Measurements from ENCODE around the gene LINGO3. TPM values are rescaled to one million over a fixed set of nuclear protein-coding genes. Genes with fewer than 3 reads are reported as not detected.

Gene LINGO3
- total RNA-seq, 6 experiments from 2014 or later: not detected

- peaks cover 0 to 18% (median 5%) of the 10 kb centered on the region in 4 donors for H3K36me3 ChIP-seq
- no peaks in the 10 kb centered on the region for H3K27me3 ChIP-seq
- WGBS (ENCODE audit: insufficient coverage, low coverage, low lambda C conversion rate, missing lambda C conversion rate): 16% methylated on average over 22 of the region's 43 CpGs
- peak overlapping the region; percentile 96 to 99 (median 97) for H3K27ac ChIP-seq
- intact Hi-C loops (cut with DNase I): loop anchor here (5.0 kb wide), 2 partner anchors 34 to 109 kb away; partner anchors contain the start of genes PLEKHJ1 (in 2 of the 2), SF3A2 (in 2 of the 2) and DOT1L (in 1 of the 2)
- H3K4me3 ChIP-seq: peak overlapping the region; percentile 96 to 100 (median 98)
- ATAC-seq: no peak
- DNase-seq: peak in 2 of 3 donors; percentile 54 to 64
- H3K9me3 ChIP-seq: no peaks in the 10 kb centered on the region
- peaks cover 0 to 49% (median 8%) of the 10 kb centered on the region in 4 donors for H3K4me1 ChIP-seq
- TF ChIP-seq POLR2A (IDR thresholded peaks at IDR 0.05) (no peak), CTCF (IDR thresholded peaks at IDR 0.05) (no peak)
Observed at GRCh38 chr19:2271234-2272103, 36.5 kb downstream of the LINGO3 start.

DNA sequence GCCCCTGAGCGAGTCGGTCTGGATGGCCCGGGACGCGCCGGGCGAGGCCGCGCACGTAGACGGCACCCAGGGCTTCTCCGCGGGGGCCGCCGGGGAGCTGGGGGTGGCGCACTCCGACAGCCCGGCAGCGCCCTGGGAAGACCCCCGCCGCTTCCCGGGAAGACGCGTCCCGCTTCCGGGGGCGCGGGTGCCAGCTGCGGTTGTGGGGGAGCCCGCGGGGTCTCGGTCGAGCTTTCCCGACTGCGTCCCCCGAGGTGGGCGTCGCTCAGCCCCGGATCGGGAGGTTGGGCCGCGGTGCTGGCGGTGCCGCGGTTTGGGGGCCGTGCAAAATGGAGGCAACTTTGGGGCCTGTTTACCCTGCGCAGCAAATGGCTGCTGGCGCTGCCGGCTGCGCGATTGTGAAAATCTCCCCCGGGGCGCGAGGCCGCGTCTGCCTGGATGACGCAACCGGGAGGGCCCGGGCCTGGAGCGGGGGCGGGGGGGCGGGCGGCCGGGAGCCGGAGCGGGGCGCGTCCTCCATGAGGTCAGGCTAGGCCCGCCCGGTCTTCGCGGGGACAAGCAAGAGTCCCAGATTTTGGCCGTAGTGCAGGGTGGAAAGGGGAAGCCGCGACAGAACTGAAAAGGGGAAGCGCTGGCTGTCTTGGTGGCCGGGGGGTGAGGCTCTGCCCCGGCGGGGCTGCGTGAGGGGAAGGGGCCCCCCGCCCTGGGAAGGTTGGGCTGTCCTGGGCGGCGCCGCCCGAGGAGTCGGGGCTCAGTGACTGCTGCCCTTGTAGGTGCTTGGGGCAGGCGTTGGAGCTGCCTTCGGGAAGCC is 37.3 kb downstream of the LINGO3 start:
- TF ChIP-seq POLR2A (IDR thresholded peaks at IDR 0.05) (peak; percentile 60), CTCF (IDR thresholded peaks at IDR 0.05) (no peak)
- Histone ChIP-seq H3K9me3 (no peaks in the 10 kb centered on the region), H3K27ac (peak overlapping the region; percentile 96 to 99 (median 97)), H3K4me1 (peaks cover 0 to 49% (median 8%) of the 10 kb centered on the region in 4 donors), H3K36me3 (peaks cover 0 to 18% (median 5%) of the 10 kb centered on the region in 4 donors), H3K4me3 (peak overlapping the region; percentile 96 to 100 (median 98)), H3K27me3 (no peaks in the 10 kb centered on the region)
- 0% methylated on average over 20 of the region's 88 CpGs for WGBS (ENCODE audit: insufficient coverage, low coverage, low lambda C conversion rate, missing lambda C conversion rate)
- DNase-seq (peak; percentile 87 to 91 (median 88)), ATAC-seq (peak; percentile 27 to 39 (median 33))
- intact Hi-C loops (cut with DNase I): loop anchor here (5.0 kb wide), 2 partner anchors 33 to 108 kb away; partner anchors contain the start of genes PLEKHJ1 (in 2 of the 2), SF3A2 (in 2 of the 2) and DOT1L (in 1 of the 2)

GRCh38 chr19:2270157-2270422 is 37.9 kb downstream of the LINGO3 start:
- Histone ChIP-seq H3K36me3 (peaks cover 0 to 18% (median 5%) of the 10 kb centered on the region in 4 donors), H3K4me3 (peak overlapping the region; percentile 96 to 100 (median 98)), H3K27ac (peak overlapping the region; percentile 96 to 99 (median 97)), H3K4me1 (peaks cover 0 to 49% (median 8%) of the 10 kb centered on the region in 4 donors), H3K9me3 (no peaks in the 10 kb centered on the region), H3K27me3 (no peaks in the 10 kb centered on the region)
- 0% methylated on average over 1 of the region's 30 CpGs for WGBS (ENCODE audit: insufficient coverage, low coverage, low lambda C conversion rate, missing lambda C conversion rate)
- ATAC-seq: peak; percentile 2 to 27 (median 15)
- no peak for TF ChIP-seq CTCF (IDR thresholded peaks at IDR 0.05)
- TF ChIP-seq POLR2A (IDR thresholded peaks at IDR 0.05): no peak
- peak; percentile 72 to 79 (median 77) for DNase-seq
- intact Hi-C loops (cut with DNase I): loop anchor here (5.0 kb wide), 2 partner anchors 33 to 108 kb away; partner anchors contain the start of genes PLEKHJ1 (in 2 of the 2), SF3A2 (in 2 of the 2) and DOT1L (in 1 of the 2)
